Erythroblast (primary cell): ENCODE data around the gene ABLIM2.

Experiments used
- GATA1 ChIP-seq: IDR thresholded peaks from 2 replicates; pipeline ENCODE4 v1.6.1; 2011; ENCODE audit warnings: low read depth, mild to moderate bottlenecking, control low read depth, low read length, moderate library complexity
- POLR2A ChIP-seq: IDR thresholded peaks from 2 replicates; pipeline ENCODE4 v1.6.1; 2011; ENCODE audit warnings: mild to moderate bottlenecking, low read length

- TF ChIP-seq POLR2A (no peak), GATA1 (no peak)
These were observed 43.8 kb upstream of the ABLIM2 start for GRCh38 chr4:8202108-8203051.
